ENCODE results near the gene TIGD2.

TIGD2 gene

GRCh38 chr4:89162987-89163386, 51.7 kb downstream of the TIGD2 start:
- DNase-seq (ENCODE audit: low spot score), result no peak

GRCh38 chr4:89164400-89164799, 53.1 kb downstream of the TIGD2 start:
- no peak for DNase-seq (ENCODE audit: low spot score)

Data from cerebellar cortex (tissue), 1 donor.